ENCODE results near the gene RAP1GAP. TPM values are rescaled to one million over a fixed set of nuclear protein-coding genes. Genes with fewer than 3 reads are reported as not detected.

The RAP1GAP gene
- total and polyA plus RNA-seq, 9 of the 15 experiments (the other 6 are each of a cell fraction or from before 2014, with no cell fraction given): 0.29 to 30.2 (median 19.2) TPM

- TF ChIP-seq, protein P1, sequence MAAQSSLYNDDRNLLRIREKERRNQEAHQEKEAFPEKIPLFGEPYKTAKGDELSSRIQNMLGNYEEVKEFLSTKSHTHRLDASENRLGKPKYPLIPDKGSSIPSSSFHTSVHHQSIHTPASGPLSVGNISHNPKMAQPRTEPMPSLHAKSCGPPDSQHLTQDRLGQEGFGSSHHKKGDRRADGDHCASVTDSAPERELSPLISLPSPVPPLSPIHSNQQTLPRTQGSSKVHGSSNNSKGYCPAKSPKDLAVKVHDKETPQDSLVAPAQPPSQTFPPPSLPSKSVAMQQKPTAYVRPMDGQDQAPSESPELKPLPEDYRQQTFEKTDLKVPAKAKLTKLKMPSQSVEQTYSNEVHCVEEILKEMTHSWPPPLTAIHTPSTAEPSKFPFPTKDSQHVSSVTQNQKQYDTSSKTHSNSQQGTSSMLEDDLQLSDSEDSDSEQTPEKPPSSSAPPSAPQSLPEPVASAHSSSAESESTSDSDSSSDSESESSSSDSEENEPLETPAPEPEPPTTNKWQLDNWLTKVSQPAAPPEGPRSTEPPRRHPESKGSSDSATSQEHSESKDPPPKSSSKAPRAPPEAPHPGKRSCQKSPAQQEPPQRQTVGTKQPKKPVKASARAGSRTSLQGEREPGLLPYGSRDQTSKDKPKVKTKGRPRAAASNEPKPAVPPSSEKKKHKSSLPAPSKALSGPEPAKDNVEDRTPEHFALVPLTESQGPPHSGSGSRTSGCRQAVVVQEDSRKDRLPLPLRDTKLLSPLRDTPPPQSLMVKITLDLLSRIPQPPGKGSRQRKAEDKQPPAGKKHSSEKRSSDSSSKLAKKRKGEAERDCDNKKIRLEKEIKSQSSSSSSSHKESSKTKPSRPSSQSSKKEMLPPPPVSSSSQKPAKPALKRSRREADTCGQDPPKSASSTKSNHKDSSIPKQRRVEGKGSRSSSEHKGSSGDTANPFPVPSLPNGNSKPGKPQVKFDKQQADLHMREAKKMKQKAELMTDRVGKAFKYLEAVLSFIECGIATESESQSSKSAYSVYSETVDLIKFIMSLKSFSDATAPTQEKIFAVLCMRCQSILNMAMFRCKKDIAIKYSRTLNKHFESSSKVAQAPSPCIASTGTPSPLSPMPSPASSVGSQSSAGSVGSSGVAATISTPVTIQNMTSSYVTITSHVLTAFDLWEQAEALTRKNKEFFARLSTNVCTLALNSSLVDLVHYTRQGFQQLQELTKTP (IDR thresholded peaks at IDR 0.05; ENCODE audit: low read depth in 1 of 2, partially characterized antibody in 2 of 2): no peak
- no peak for TF ChIP-seq ZNF232 (CRISPR knock-in tag; IDR thresholded peaks at IDR 0.05)
- TF ChIP-seq DLX4 (CRISPR knock-in tag; IDR thresholded peaks at IDR 0.05): no peak
- TF ChIP-seq, protein P2, sequence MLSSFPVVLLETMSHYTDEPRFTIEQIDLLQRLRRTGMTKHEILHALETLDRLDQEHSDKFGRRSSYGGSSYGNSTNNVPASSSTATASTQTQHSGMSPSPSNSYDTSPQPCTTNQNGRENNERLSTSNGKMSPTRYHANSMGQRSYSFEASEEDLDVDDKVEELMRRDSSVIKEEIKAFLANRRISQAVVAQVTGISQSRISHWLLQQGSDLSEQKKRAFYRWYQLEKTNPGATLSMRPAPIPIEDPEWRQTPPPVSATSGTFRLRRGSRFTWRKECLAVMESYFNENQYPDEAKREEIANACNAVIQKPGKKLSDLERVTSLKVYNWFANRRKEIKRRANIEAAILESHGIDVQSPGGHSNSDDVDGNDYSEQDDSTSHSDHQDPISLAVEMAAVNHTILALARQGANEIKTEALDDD (IDR thresholded peaks at IDR 0.05): no peak
- no peak for TF ChIP-seq STAT5A (IDR thresholded peaks at IDR 0.05; ENCODE audit: borderline replicate concordance, low read length)
- TF ChIP-seq GMEB1 (CRISPR knock-in tag; IDR thresholded peaks at IDR 0.05): no peak
- TF ChIP-seq BCL6 (CRISPR knock-in tag; IDR thresholded peaks at IDR 0.05): no peak
- TF ChIP-seq, protein P3, sequence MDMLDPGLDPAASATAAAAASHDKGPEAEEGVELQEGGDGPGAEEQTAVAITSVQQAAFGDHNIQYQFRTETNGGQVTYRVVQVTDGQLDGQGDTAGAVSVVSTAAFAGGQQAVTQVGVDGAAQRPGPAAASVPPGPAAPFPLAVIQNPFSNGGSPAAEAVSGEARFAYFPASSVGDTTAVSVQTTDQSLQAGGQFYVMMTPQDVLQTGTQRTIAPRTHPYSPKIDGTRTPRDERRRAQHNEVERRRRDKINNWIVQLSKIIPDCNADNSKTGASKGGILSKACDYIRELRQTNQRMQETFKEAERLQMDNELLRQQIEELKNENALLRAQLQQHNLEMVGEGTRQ (CRISPR knock-in tag; IDR thresholded peaks at IDR 0.05): no peak
- no peak for TF ChIP-seq BRD4 (IDR thresholded peaks at IDR 0.05)
- TF ChIP-seq RBM15 (IDR thresholded peaks at IDR 0.05; ENCODE audit: insufficient read depth, low read length): no peak
- no peak for TF ChIP-seq KLF10 (CRISPR knock-in tag; IDR thresholded peaks at IDR 0.05)
- TF ChIP-seq RBM25 (IDR thresholded peaks at IDR 0.05; ENCODE audit: low read depth, low read length, severe bottlenecking): no peak
These were observed 115.8 kb downstream of the RAP1GAP start (continued) for GRCh38 chr1:21553116-21553926.

All from K562 (cell line).